ENCODE results near the gene NCS1.
"Not testable (repeated sequence)": the region's sequence is repeated elsewhere in the genome, so short reads cannot be mapped to it uniquely, and the experiment has no call there.

Gene NCS1

GRCh38 chr9:130242270-130243014, 70.2 kb downstream of the NCS1 start:
- DNase-seq, result no peak

GRCh38 chr9:130243015-130243881, 71.0 kb downstream of the NCS1 start:
- DNase-seq, result peak; percentile 87

GRCh38 chr9:130243882-130244170, 71.6 kb downstream of the NCS1 start:
- DNase-seq, result no peak

- no peak for DNase-seq
These were observed 72.5 kb downstream of the NCS1 start for GRCh38 chr9:130244548-130245165.

- DNase-seq, result no peak
These were observed 73.3 kb downstream of the NCS1 start for GRCh38 chr9:130245474-130245873.

- no peak for DNase-seq
These were observed 73.9 kb downstream of the NCS1 start for GRCh38 chr9:130246126-130246525.

- DNase-seq, result no peak
These were observed 82.8 kb downstream of the NCS1 start for GRCh38 chr9:130254747-130255630.

- DNase-seq, result no peak
These were observed 83.5 kb downstream of the NCS1 start for GRCh38 chr9:130255631-130256134.

- no peak for DNase-seq
These were observed 84.4 kb downstream of the NCS1 start for GRCh38 chr9:130256644-130257043.

GRCh38 chr9:130258137-130258536, 85.9 kb downstream of the NCS1 start:
- not testable (repeated sequence) for DNase-seq

GRCh38 chr9:130259044-130259443, 86.8 kb downstream of the NCS1 start:
- DNase-seq, result no peak

GRCh38 chr9:130260816-130261765, 88.9 kb downstream of the NCS1 start:
- no peak for DNase-seq

- DNase-seq, result no peak
These were observed 90.0 kb downstream of the NCS1 start for GRCh38 chr9:130262061-130262745.

GRCh38 chr9:130262771-130263170, 90.6 kb downstream of the NCS1 start:
- DNase-seq, result no peak

GRCh38 chr9:130263601-130264413, 91.6 kb downstream of the NCS1 start:
- DNase-seq, result no peak

- no peak for DNase-seq
These were observed 92.5 kb downstream of the NCS1 start for GRCh38 chr9:130264414-130265350.

- DNase-seq, result no peak
These were observed 93.4 kb downstream of the NCS1 start, which contains the start of gene HMCN2 for GRCh38 chr9:130265431-130266235. Gene HMCN2 (plus strand): TSS chr9:130265760. CDS start chr9:130265879, 119 bp downstream.

Measured in CD4-positive, alpha-beta T cell treated with Interleukin-17A for 4 hours (primary cell).